Hepatocyte (in vitro differentiated cells): Measurements from ENCODE around the gene LDLRAD4. TPM values are rescaled to one million over a fixed set of nuclear protein-coding genes. Genes with fewer than 3 reads are reported as not detected.

Experiments
- DNase-seq: peaks from one replicate; pipeline ENCODE4 v3.0.0-alpha.2; 2016; ENCODE audit warnings: low spot score
- H2AFZ ChIP-seq: fragments of 200-600 bp; sonication (generic); 2 replicates; pipeline ENCODE4 v1.6.0; 2016; ENCODE audit warnings: antibody characterized with exemption, mild to moderate bottlenecking
- H3K27ac ChIP-seq: fragments of 200-600 bp; sonication (generic); 2 replicates; pipeline ENCODE4 v1.5.1; 2016; ENCODE audit warnings: mild to moderate bottlenecking
- H3K27me3 ChIP-seq: fragments of 200-600 bp; sonication (generic); 2 replicates; pipeline ENCODE4 v1.6.1; 2016
- H3K36me3 ChIP-seq: fragments of 200-600 bp; sonication (generic); replicated peaks from 2 replicates; pipeline ENCODE4 v1.5.1; 2016; ENCODE audit warnings: low read depth; ENCODE audit not compliant: insufficient read depth
- H3K4me1 ChIP-seq: fragments of 200-600 bp; sonication (generic); 2 replicates; pipeline ENCODE4 v1.5.1; 2016; ENCODE audit warnings: mild to moderate bottlenecking, moderate library complexity; ENCODE audit not compliant: insufficient read depth
- H3K4me2 ChIP-seq: fragments of 200-600 bp; sonication (generic); 2 replicates; pipeline ENCODE4 v1.6.0; 2016
- H3K4me3 ChIP-seq: fragments of 200-600 bp; sonication (generic); 2 replicates; pipeline ENCODE4 v1.5.1; 2016; ENCODE audit warnings: mild to moderate bottlenecking
- H3K79me2 ChIP-seq: fragments of 200-600 bp; sonication (generic); 2 replicates; pipeline ENCODE4 v1.6.0; 2017; ENCODE audit warnings: mild to moderate bottlenecking
- H3K9me2 ChIP-seq: fragments of 200-600 bp; sonication (generic); replicated peaks from 2 replicates; pipeline ENCODE4 v1.6.0; 2017; ENCODE audit warnings: mild to moderate bottlenecking; ENCODE audit not compliant: insufficient read depth
- H3K9me3 ChIP-seq: fragments of 200-600 bp; sonication (generic); 2 replicates; pipeline ENCODE4 v1.5.1; 2016; ENCODE audit warnings: low read depth, mild to moderate bottlenecking
- H4K20me1 ChIP-seq: fragments of 200-600 bp; sonication (generic); 2 replicates; pipeline ENCODE4 v1.6.0; 2016; ENCODE audit warnings: mild to moderate bottlenecking; ENCODE audit not compliant: insufficient read depth, poor library complexity, severe bottlenecking
- EZH2 ChIP-seq: fragments of 200-600 bp; sonication (generic); IDR thresholded peaks from 2 replicates; pipeline ENCODE4 v1.6.1; 2016; ENCODE audit warnings: antibody characterized with exemption, mild to moderate bottlenecking, borderline replicate concordance
- EZH2phosphoT487 ChIP-seq: fragments of 200-600 bp; sonication (generic); IDR thresholded peaks from one replicate; pipeline ENCODE4 v1.6.1; 2018; ENCODE audit warnings: antibody characterized with exemption, mild to moderate bottlenecking, low read depth, moderate library complexity; ENCODE audit not compliant: unreplicated experiment, severe bottlenecking
- WGBS: methylation state at CpG from one replicate; pipeline ENCODE4 v1.1.6; 2016; ENCODE audit warnings: low lambda C conversion rate; ENCODE audit errors: missing lambda C conversion rate; 5-methylcytosine and 5-hydroxymethylcytosine counted together
- polyA plus RNA-seq: library from polyadenylated mRNA; unstranded; fragments of >200 nt; fragmentation: Nextera tagmentation; extraction: Ambion mirVana; gene quantifications from 2 replicates; pipeline ENCODE4 v1.2.1, GENCODE V29; 2016
- total RNA-seq: library from RNA; depleted of rRNA; stranded (reverse); fragments of >200 nt; gene quantifications from 2 replicates; pipeline ENCODE4 v1.2.3, GENCODE V29; 2014
- TF ChIP-seq, protein P1 (sequence below): fragments of 200-600 bp; sonication (generic); IDR thresholded peaks from 2 replicates; pipeline ENCODE4 v1.5.1; 2016; ENCODE audit warnings: antibody characterized with exemption, mild to moderate bottlenecking; ENCODE audit not compliant: poor library complexity

LDLRAD4 gene
- total and polyA plus RNA-seq, 2 experiments from 2014 or later: 15.1 to 29.0 TPM

DNA sequence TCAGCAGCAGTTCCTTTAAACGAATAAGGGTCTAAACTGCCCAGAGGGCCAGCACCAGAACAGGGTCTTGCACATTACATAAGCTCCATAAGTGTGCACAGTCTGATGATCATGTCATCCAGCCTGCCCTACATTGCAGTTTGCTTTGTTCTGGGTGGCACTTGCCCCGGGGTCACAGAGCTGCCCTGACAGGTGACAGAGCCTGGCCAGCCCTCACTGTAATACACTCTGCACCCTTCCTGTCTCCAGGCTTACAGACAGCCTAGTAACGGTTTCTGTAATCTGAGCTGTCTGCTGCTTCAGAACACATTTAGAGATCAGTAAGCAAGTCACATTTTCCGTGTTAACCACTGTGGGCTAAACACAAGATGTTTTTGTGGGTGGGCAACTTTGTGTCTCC is 294.5 kb downstream of the LDLRAD4 start:
- H3K79me2 ChIP-seq: no peaks in the 10 kb centered on the region
- no peak overlapping the region for H2AFZ ChIP-seq
- no peaks in the 10 kb centered on the region for H3K27me3 ChIP-seq
- no peak overlapping the region for H3K27ac ChIP-seq
- peaks cover 10% of the 10 kb centered on the region for H3K4me1 ChIP-seq
- H3K9me3 ChIP-seq: no peaks in the 10 kb centered on the region
- H3K9me2 ChIP-seq: no peaks in the 10 kb centered on the region
- no peak overlapping the region for H3K4me3 ChIP-seq
- no peaks in the 10 kb centered on the region for H3K36me3 ChIP-seq
- H3K4me2 ChIP-seq: no peak overlapping the region
- no peak for TF ChIP-seq EZH2phosphoT487
- no peak for TF ChIP-seq EZH2
- TF ChIP-seq, protein P1, sequence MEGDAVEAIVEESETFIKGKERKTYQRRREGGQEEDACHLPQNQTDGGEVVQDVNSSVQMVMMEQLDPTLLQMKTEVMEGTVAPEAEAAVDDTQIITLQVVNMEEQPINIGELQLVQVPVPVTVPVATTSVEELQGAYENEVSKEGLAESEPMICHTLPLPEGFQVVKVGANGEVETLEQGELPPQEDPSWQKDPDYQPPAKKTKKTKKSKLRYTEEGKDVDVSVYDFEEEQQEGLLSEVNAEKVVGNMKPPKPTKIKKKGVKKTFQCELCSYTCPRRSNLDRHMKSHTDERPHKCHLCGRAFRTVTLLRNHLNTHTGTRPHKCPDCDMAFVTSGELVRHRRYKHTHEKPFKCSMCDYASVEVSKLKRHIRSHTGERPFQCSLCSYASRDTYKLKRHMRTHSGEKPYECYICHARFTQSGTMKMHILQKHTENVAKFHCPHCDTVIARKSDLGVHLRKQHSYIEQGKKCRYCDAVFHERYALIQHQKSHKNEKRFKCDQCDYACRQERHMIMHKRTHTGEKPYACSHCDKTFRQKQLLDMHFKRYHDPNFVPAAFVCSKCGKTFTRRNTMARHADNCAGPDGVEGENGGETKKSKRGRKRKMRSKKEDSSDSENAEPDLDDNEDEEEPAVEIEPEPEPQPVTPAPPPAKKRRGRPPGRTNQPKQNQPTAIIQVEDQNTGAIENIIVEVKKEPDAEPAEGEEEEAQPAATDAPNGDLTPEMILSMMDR: no peak
- no peak for DNase-seq
- H4K20me1 ChIP-seq: no peaks in the 10 kb centered on the region
- WGBS: 40% methylated on average over 4 of the region's 4 CpGs

DNA sequence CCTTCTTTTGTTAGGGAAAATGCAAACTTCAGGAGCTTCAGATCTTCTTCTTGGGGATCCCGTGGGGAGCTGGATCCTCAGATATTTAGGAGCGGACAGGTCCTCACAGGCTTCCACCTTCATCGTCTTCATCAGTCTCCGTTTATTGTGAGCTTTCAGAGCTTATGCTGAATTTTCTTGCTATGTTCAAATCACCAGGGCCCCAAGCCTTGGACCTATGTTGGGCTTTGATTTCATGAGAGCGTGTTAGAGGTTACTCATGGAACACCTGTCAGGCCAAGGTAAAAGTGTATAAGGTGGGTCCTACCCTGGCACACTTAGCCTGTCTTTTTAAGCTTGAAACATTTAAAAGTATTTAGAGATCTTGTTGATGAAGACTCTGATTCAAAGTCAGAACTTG is 294.9 kb downstream of the LDLRAD4 start:
- no peak overlapping the region for H3K4me2 ChIP-seq
- no peaks in the 10 kb centered on the region for H3K79me2 ChIP-seq
- H3K27me3 ChIP-seq: no peaks in the 10 kb centered on the region
- H3K36me3 ChIP-seq: no peaks in the 10 kb centered on the region
- no peak overlapping the region for H3K27ac ChIP-seq
- 97% methylated on average over 5 of the region's 5 CpGs for whole genome bisulfite sequencing
- peaks cover 10% of the 10 kb centered on the region for H3K4me1 ChIP-seq
- H3K4me3 ChIP-seq: no peak overlapping the region
- no peak overlapping the region for H2AFZ ChIP-seq
- H3K9me3 ChIP-seq: no peaks in the 10 kb centered on the region
- TF ChIP-seq EZH2phosphoT487 (no peak), EZH2 (no peak)
- TF ChIP-seq, protein P1: no peak
- H4K20me1 ChIP-seq: no peaks in the 10 kb centered on the region
- H3K9me2 ChIP-seq: no peaks in the 10 kb centered on the region
- no peak for DNase-seq

DNA sequence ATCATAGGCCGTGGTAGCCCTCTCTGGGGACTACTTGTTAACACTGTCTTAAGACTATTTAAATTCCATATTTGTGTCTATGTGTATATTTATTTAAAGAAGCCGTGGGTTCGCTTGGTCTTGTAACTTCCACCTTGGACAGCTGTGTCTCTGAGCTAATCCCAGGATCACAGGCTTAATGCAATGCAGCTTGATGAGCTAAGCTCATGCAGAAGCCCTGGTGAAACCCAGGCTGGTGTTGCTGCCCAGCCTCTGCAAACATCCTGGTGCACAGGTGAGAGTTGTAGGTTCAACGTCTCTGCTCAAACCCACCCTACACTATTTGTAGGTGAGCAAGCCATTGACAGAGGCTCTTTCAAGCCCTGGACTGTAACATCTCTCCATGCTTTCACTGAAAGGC is 296.0 kb downstream of the LDLRAD4 start:
- TF ChIP-seq EZH2phosphoT487 (no peak), EZH2 (no peak)
- TF ChIP-seq, protein P1: no peak
- H3K4me3 ChIP-seq: no peak overlapping the region
- no peak for DNase-seq
- 78% methylated on average over 4 of the region's 4 CpGs for WGBS
- H3K9me3 ChIP-seq: no peaks in the 10 kb centered on the region
- peaks cover 10% of the 10 kb centered on the region for H3K4me1 ChIP-seq
- H4K20me1 ChIP-seq: no peaks in the 10 kb centered on the region
- no peaks in the 10 kb centered on the region for H3K9me2 ChIP-seq
- no peak overlapping the region for H3K27ac ChIP-seq
- no peak overlapping the region for H3K4me2 ChIP-seq
- no peaks in the 10 kb centered on the region for H3K79me2 ChIP-seq
- H2AFZ ChIP-seq: no peak overlapping the region
- no peaks in the 10 kb centered on the region for H3K36me3 ChIP-seq
- no peaks in the 10 kb centered on the region for H3K27me3 ChIP-seq

DNA sequence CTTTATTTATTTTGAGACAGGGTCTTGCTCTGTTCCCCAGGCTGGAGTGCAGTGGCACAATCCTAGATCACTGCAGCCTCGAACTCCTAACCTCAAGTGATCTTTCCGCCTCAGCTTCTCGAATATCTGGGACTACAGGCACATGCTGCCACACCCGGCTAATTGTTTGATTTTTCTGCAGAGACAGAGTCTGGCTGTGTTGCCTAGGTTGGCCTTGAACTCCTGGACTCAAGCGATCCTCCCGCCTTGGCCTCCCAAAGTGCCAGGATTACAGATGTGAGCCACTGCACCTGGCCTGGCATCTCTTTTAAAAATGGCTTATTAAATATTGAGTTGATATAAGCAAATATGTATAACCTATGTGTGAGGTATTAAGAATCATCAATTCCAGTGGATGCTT is 298.3 kb downstream of the LDLRAD4 start:
- Histone ChIP-seq H2AFZ (no peak overlapping the region), H3K9me3 (no peaks in the 10 kb centered on the region), H3K4me1 (peaks cover 10% of the 10 kb centered on the region), H3K4me2 (no peak overlapping the region), H3K27ac (no peak overlapping the region), H3K4me3 (no peak overlapping the region), H3K9me2 (no peaks in the 10 kb centered on the region), H3K27me3 (no peaks in the 10 kb centered on the region), H4K20me1 (no peaks in the 10 kb centered on the region), H3K79me2 (no peaks in the 10 kb centered on the region), H3K36me3 (no peaks in the 10 kb centered on the region)
- TF ChIP-seq, protein P1: no peak
- TF ChIP-seq EZH2 (no peak), EZH2phosphoT487 (no peak)
- 94% methylated on average over 6 of the region's 6 CpGs for WGBS
- no peak for DNase-seq
